GM21576 (cell line): Measurements from ENCODE around the gene NBAS.

Source experiments
- ATAC-seq: cut with Tn5 transposase; IDR thresholded peaks from one replicate; pipeline ENCODE4 v1.9.1; 2021; ENCODE audit warnings: mild to moderate bottlenecking, moderate library complexity; ENCODE audit not compliant: unreplicated experiment

NBAS gene

GRCh38 chr2:15154297-15154696 is 406.8 kb downstream of the NBAS start:
- ATAC-seq = no peak

DNA sequence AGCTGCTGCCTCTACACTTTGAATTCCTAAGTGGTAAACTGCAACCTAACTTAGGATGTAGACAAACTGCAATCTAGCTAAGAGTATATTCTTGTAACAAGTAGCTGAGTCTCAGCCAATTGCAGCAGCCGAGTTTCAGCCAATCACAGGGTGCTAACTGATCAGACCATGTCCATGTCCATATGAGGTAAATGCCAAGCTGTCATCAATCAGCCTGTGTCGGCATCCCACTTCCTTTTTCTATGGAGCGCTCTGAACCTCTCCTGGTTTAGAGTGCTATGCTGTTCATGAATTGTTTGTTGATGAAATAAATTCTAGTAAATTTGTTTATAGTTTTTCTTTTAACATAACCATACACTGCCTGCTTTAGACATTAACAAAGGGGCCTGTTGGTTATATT is 408.8 kb downstream of the NBAS start:
- no peak for ATAC-seq

GRCh38 chr2:15149063-15149462 is 412.1 kb downstream of the NBAS start:
- ATAC-seq = no peak

DNA sequence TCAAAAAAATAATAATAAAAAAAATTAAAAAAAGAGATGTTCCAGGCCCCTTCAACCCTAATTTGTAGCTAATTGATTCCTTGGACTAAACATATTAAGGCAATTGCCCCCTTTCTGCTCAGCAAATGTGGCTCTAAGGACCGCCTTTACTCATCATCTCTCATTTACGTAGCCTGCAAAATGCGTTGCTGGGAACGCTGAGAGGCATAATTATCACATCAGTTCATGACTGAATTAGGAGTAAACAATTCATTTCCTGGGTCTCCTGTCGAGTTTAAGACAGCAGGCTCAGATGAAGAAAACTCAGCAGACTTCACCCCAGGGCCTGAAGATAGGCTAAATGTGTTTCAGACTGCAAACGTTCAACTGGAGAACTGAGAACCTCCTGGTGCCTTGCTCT is 413.5 kb downstream of the NBAS start:
- ATAC-seq = no peak

DNA sequence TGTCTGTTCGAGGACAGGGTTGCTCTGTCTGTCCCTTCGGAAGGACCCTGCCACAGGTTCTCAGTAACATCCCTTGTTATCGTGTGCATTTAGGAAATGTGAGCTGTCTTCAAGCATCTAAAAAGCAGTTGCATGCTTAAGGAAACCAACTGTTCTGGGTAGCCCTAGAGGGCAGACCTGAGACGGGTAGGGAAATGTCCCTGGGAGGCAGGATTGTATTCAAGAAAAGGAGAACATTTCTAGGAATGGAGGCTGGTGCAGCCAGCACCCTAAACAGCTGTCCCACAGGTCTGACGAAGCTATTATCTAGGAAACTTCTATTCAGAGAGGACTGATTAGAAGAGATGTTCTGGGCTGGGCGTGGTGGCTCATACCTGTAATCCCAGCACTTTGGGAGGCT is 414.2 kb downstream of the NBAS start:
- no peak for ATAC-seq

- ATAC-seq = no peak
These were observed 415.2 kb downstream of the NBAS start for GRCh38 chr2:15145919-15146318.

DNA sequence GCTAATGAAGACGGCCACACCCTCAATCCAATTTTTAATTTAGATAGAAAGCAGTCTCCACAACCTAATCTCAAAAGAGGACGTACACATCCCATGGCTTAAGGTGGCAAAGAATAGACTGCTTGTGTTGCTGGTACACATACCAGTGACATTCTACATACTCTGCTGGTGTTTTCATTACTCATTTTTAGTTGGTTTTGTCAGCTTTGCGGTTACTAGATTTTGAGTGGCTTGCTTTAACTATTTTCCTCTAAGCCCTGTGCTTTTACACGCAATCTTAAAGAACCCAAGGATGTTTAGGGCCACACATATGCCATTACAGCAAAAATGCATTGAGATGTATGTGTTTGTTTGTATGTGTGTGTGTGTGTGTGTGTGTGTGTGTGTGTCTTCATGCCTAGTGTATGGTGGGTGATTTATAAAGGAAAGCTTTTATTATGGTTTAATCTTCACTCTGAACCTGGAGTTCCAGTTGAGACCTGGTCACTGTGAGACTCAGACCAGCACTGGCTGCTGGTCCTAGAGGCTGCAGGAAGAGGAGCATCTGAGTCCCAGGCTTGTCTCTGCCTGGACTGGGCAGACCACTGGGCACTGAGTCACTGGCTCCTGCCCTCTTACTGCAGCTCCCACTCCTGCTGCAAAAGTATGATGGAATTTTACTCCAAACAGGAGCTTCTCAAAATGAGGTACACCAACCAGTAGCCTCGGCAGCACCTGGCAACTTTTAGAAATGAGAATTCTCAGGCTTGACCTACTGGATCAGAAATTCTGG is 415.9 kb downstream of the NBAS start:
- no peak for ATAC-seq

GRCh38 chr2:15142069-15142689 is 419.0 kb downstream of the NBAS start:
- ATAC-seq = peak; percentile 100

GRCh38 chr2:15141211-15141610 is 419.9 kb downstream of the NBAS start:
- ATAC-seq = no peak

- ATAC-seq = no peak
These were observed 424.5 kb downstream of the NBAS start for GRCh38 chr2:15136639-15137038.

DNA sequence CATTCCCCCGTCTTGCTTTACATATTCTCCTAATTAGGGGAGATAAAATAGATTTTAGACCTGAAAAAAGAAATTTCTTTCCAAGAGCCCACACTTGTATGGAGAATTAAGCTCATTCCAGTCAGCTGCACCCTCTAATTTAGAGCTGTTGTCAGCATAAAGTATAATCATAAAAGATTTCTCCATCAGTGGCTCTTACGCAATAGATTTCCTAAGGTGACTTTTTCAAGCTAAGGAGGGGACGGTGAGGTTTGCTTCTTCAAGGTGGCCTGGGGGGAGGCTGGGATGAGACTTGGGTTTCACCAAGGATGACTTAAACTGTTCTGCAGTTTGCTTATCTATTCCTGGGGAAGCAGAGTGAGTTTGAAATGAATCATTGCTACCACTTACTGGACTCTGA is 426.2 kb downstream of the NBAS start:
- ATAC-seq = no peak

DNA sequence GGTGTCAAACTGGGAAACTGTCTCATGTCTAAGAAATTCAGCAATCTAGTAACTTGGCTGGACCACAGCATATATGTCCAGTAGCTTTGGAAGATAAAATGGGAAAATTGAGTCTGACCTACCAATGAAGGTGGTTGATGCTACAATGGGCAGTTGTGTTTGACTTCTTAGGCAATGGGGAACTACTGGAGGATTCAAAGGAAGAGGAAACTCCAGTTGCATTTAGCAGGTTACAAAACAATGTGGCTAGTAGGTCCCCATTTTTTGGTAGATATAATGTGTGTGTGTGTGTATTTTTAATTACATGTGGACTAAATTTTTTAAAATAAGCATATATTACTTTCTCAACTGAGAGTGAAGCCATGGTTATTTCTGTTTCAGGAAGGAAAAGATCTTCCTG is 427.7 kb downstream of the NBAS start:
- no peak for ATAC-seq

- no peak for ATAC-seq
These were observed 432.3 kb downstream of the NBAS start for GRCh38 chr2:15128846-15129245.

- no peak for ATAC-seq
These were observed 433.3 kb downstream of the NBAS start for GRCh38 chr2:15127876-15128275.

DNA sequence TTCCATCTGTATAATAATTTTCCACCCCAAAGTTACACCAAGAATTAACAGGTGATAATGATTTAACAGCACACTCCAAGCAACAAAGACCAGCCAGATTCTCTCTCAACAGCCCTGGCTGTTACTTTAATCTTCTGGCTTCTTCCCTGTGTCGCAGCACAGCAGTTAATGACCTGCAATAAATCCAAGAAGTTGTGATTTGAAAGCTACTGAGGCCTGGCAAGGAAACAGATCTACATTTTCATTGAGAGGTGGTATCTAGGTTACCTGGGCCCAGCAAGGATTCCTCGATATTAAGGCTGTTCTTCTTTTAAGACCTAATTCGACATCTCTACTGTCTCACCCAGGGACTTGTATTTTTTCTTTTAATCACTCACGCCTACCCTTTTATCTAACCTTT is 433.8 kb downstream of the NBAS start:
- ATAC-seq = no peak

DNA sequence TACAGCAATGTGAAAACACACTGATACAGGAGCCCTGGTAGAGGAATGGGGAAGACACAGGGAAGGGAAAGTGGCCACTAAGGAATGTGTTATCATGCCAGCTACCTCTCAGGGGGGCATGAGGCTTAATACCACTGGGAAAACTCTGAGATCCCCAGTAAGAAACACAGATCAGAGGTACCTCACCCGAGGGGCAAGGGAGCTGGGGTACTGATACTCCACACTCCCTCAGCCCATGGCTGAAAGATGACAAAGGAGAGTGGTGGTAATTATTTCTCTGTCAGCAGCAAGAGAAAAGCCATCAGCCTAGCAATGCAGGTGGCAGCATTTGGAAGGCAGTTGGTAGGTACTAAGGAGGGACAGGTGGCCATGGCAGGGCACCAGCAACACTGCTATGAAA is 434.8 kb downstream of the NBAS start:
- no peak for ATAC-seq

DNA sequence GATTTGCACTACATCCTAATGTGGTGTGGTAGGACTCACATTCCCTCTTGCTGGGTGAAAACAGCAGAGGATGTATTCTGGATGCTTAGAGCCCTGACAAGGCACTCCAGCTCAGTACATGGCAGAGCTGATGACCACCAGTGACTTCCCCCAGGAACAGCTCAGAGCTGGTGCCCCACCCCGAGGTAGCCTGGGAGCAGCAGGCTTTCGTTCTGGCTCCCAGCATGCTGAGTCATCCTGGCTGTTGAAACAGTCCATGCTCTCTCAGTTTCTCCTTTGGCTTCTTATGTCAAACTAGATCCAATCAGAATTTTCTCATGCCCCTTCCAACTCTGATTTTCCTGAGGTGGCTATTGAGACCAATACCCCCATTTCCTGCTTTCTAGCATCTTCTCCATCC is 438.2 kb downstream of the NBAS start:
- ATAC-seq = no peak

DNA sequence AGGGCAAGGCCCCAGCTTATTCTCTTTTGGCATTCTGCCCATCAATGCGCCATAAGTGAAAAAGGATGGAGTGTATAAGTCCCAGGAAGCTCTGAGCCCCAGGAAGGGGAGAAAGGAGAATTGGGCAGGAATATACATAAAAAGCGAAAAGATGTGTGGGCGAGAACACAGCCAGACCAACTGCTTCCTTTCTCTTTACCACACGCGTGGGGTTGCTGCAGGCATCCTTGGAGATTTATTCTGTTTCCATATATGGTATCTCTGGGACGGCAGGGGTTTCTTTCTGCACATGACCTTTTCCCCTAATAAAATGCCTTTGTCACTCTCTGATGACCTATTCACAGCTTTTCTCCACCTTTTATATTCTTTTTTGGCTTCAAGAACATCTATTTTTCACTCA is 440.5 kb downstream of the NBAS start:
- no peak for ATAC-seq

DNA sequence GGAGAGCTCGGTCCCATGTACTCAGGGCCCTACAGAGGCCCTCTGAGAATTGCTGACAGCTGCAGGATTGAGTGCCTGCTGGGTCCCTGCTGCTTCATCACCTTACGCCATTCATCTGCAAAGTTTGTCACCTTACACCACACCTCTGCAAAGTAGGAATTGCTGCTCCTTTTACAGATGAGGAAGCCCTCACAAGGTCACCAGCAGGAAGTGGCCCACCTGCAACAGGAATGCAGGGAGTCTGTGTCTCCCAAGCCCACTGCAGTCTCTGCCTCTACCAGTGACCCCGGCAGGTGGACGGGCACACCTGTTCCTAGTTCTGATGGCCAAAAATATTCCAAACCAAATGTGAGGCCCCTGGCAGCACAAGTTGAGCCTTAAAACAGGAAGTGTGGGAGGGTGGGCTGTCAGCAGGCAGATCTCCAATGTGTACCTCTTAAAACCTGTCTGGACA is 441.4 kb downstream of the NBAS start:
- no peak for ATAC-seq

- ATAC-seq = no peak
These were observed 443.6 kb downstream of the NBAS start for GRCh38 chr2:15117409-15118050.
